ENCODE results near the gene CD14. TPM values are rescaled to one million over a fixed set of nuclear protein-coding genes. Genes with fewer than 3 reads are reported as not detected.

Gene CD14
- total and polyA plus RNA-seq, 11 donors: 9.9 to 220 (median 25.8) TPM

- Histone ChIP-seq H3K4me1 (peaks cover 0 to 58% (median 30%) of the 10 kb centered on the region in 12 donors), H3K27ac (no peak overlapping the region), H3K36me3 (peaks cover 0 to 3% (median 0%) of the 10 kb centered on the region in 9 donors), H3K9me3 (no peaks in the 10 kb centered on the region), H3K4me3 (no peak overlapping the region), H3K27me3 (no peaks in the 10 kb centered on the region)
- ATAC-seq (no peak), DNase-seq (no peak)
- no peak for TF ChIP-seq POLR2A (IDR thresholded peaks at IDR 0.05)
- TF ChIP-seq CTCF (IDR thresholded peaks at IDR 0.05): peak in 1 of 12 donors; percentile 4
- WGBS, 4 donors: 89 to 92% (median 90%) methylated on average over 7 to 8 of the region's 8 CpGs
- intact Hi-C loops (cut with DNase I): loop anchor here in 9 of 10 donors (5.0 to 10.0 kb wide), 6 partner anchors 68 to 263 kb away; partner anchors contain the start of genes EIF4EBP3 (in 4 of the 9) and ANKHD1 (in 2 of the 9)
Observed at GRCh38 chr5:140635291-140636257, 2.6 kb upstream of the CD14 start.

- Histone ChIP-seq H3K27me3 (no peaks in the 10 kb centered on the region), H3K4me1 (peaks cover 0 to 48% (median 21%) of the 10 kb centered on the region in 12 donors), H3K4me3 (peak overlapping the region in 4 of 12 donors; percentile 7 to 67 (median 62)), H3K27ac (peak overlapping the region in 4 of 12 donors; percentile 23 to 95 (median 57)), H3K9me3 (no peaks in the 10 kb centered on the region), H3K36me3 (peaks cover 0 to 3% (median 0%) of the 10 kb centered on the region in 9 donors)
- no peak for TF ChIP-seq CTCF (IDR thresholded peaks at IDR 0.05)
- TF ChIP-seq POLR2A (IDR thresholded peaks at IDR 0.05): no peak
- WGBS, 4 donors: 67 to 81% (median 69%) methylated on average over 3 of the region's 3 CpGs
- ATAC-seq (no peak), DNase-seq (no peak)
- intact Hi-C loops (cut with DNase I): loop anchor here in 5 of 10 donors (5.0 to 10.0 kb wide), 3 partner anchors 72 to 259 kb away; partner anchors contain the start of genes ANKHD1 (in 1 of the 5), APBB3 (in 1 of the 5) and SLC35A4 (in 1 of the 5)
Observed at GRCh38 chr5:140634103-140634502, 1.1 kb upstream of the CD14 start.

GRCh38 chr5:140633501-140633900 is 526 bp upstream of the CD14 start:
- 93 to 97% (median 95%) methylated on average over 2 of the region's 2 CpGs for WGBS, 4 donors
- DNase-seq: no peak
- ATAC-seq: no peak
- intact Hi-C loops (cut with DNase I): loop anchor here in 6 of 10 donors (2.0 to 10.0 kb wide), 5 partner anchors 63 to 259 kb away; partner anchors contain the start of genes APBB3 (in 2 of the 6), SLC35A4 (in 2 of the 6) and ANKHD1 (in 1 of the 6)
- Histone ChIP-seq H3K27ac (peak overlapping the region in 9 of 12 donors; percentile 53 to 95 (median 71)), H3K4me1 (peaks cover 0 to 44% (median 17%) of the 10 kb centered on the region in 12 donors), H3K36me3 (peaks cover 0 to 3% (median 0%) of the 10 kb centered on the region in 9 donors), H3K9me3 (peaks cover 0 to under 1% (median 0%) of the 10 kb centered on the region in 12 donors), H3K27me3 (no peaks in the 10 kb centered on the region), H3K4me3 (peak overlapping the region in 9 of 12 donors; percentile 54 to 67 (median 61))
- TF ChIP-seq CTCF (IDR thresholded peaks at IDR 0.05) (no peak), POLR2A (IDR thresholded peaks at IDR 0.05) (no peak)

Measured in heart left ventricle (tissue), 16 donors.